Measurements from ENCODE around the gene OTUD3.
A peak's percentile ranks its signal among the peaks of the same experiment; 100 is the strongest.

OTUD3 gene

DNA sequence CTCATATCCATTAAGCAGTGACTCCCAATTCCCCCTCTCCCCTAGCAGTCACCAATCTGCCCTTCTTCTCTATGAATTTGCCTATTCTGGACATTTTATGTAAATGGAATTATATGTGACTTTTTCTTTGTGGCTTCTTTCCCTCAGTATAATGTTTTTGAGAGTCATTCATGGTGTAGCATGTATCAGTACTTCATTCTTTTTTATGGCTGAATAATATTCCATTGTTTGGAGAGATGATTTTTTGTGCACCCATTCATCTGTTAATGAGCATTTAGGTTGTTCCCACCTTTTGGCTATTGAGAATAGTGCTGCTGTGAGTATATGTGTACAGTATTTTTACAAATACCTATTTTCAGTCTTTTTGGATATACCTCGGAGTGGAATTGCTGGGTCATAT lies 19.5 kb downstream of the OTUD3 start:
- FAIRE-seq (no peak), DNase-seq (ENCODE audit: insufficient read length, low spot score) (no peak)
- TF ChIP-seq SPI1 (IDR thresholded peaks at IDR 0.05; ENCODE audit: low read depth, low read length) (no peak), TAF1 (IDR thresholded peaks at IDR 0.05; ENCODE audit: low read depth, low read length) (no peak), PAX5 (IDR thresholded peaks at IDR 0.05; ENCODE audit: insufficient read depth, low read length, severe bottlenecking) (no peak), POU2F2 (IDR thresholded peaks at IDR 0.05; ENCODE audit: low read depth, low read length) (no peak), POLR2AphosphoS5 (IDR thresholded peaks at IDR 0.05; ENCODE audit: low read depth, low read length) (no peak), POLR2A (IDR thresholded peaks at IDR 0.05; ENCODE audit: low read depth, low read length) (no peak)

DNA sequence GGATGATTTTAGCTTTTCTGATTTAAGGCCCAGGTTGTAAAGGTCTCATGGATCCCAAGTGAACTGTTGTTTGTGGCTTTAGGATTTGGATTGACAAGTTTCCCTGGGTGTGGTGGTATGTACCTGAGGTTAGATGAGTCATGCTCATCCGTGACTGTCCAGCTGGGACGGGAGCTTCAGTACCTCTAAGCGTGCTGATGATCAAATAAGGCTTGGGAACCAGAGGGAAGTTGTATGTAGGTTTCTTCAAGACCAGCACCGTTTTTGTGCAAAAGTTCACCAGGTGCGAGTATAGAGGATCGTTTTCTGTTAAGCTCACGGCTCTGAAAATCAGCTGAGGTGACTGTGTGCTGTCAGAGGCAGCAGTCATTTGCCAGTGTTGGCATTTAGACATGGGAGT lies 21.4 kb downstream of the OTUD3 start:
- no peak for FAIRE-seq
- DNase-seq (ENCODE audit: insufficient read length, low spot score): no peak
- TF ChIP-seq POLR2A (IDR thresholded peaks at IDR 0.05; ENCODE audit: low read depth, low read length): no peak
- no peak for TF ChIP-seq POU2F2 (IDR thresholded peaks at IDR 0.05; ENCODE audit: low read depth, low read length)
- no peak for TF ChIP-seq PAX5 (IDR thresholded peaks at IDR 0.05; ENCODE audit: insufficient read depth, low read length, severe bottlenecking)
- TF ChIP-seq TAF1 (IDR thresholded peaks at IDR 0.05; ENCODE audit: low read depth, low read length): no peak

DNA sequence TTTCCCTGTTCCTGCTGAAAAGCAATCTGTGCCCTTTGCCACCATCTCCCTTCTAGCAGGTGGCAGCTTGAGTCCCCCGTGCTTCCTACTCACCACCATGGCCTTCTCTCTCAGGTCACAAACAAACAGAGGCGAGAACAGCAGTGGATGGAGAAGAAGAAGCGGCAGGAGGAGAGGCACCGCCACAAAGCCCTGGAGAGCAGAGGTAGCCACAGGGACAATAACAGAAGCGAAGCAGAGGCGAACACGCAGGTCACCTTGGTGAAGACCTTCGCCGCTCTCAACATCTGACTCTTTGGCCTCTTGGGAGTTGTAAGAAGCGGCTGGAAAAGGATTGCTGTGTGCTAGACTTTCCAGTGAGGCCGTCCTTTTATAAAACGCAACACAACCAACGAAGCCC lies 25.3 kb downstream of the OTUD3 start:
- FAIRE-seq (no peak), DNase-seq (ENCODE audit: insufficient read length, low spot score) (no peak)
- TF ChIP-seq POLR2AphosphoS5 (IDR thresholded peaks at IDR 0.05; ENCODE audit: low read depth, low read length) (no peak), POU2F2 (IDR thresholded peaks at IDR 0.05; ENCODE audit: low read depth, low read length) (no peak), PAX5 (IDR thresholded peaks at IDR 0.05; ENCODE audit: insufficient read depth, low read length, severe bottlenecking) (no peak), TAF1 (IDR thresholded peaks at IDR 0.05; ENCODE audit: low read depth, low read length) (no peak), POLR2A (IDR thresholded peaks at IDR 0.05; ENCODE audit: low read depth, low read length) (no peak), SPI1 (IDR thresholded peaks at IDR 0.05; ENCODE audit: low read depth, low read length) (no peak)

DNA sequence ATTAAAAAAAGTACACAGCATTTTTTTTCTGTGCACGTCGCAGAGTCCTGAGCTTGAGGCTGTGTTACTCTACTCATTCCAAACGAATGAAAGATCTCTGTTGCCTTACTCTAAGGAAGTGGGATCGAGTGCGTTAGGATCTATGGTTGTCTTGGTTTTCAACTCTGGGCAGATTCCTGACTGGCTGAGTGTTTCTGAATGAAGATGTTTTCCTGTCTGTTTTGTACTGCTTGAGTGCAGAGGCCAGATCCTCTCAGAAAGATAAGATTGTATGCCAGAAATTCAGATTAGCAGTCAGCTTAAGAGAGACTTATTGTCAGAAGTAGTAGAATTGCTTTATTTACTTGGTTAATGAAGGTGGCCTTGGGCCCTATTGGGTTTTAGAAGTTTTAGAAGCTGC lies 27.2 kb downstream of the OTUD3 start:
- TF ChIP-seq POU2F2 (IDR thresholded peaks at IDR 0.05; ENCODE audit: low read depth, low read length) (no peak), POLR2AphosphoS5 (IDR thresholded peaks at IDR 0.05; ENCODE audit: low read depth, low read length) (no peak), SPI1 (IDR thresholded peaks at IDR 0.05; ENCODE audit: low read depth, low read length) (no peak), TAF1 (IDR thresholded peaks at IDR 0.05; ENCODE audit: low read depth, low read length) (no peak), PAX5 (IDR thresholded peaks at IDR 0.05; ENCODE audit: insufficient read depth, low read length, severe bottlenecking) (no peak), POLR2A (IDR thresholded peaks at IDR 0.05; ENCODE audit: low read depth, low read length) (no peak)
- FAIRE-seq (no peak), DNase-seq (ENCODE audit: insufficient read length, low spot score) (no peak)

DNA sequence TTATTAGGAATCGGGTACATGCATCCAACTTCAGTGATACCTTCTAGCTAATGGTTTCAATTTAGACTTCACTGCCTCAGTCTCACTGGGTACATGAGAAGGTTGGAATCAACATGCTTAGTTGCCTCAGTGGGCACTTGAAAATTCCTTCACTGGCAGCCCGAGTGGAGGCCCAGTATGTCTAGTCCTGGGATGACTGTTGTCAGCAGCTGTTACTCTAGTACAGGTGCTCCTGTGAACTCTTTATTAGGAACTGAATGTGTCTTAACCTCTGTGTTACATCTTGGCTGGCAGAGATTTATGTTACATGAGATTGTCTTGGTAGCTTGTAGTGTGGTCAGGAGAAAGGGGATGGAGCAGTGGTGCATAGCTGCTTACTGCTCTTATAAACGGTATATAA lies 27.8 kb downstream of the OTUD3 start:
- TF ChIP-seq TAF1 (IDR thresholded peaks at IDR 0.05; ENCODE audit: low read depth, low read length) (no peak), POLR2A (IDR thresholded peaks at IDR 0.05; ENCODE audit: low read depth, low read length) (no peak), SPI1 (IDR thresholded peaks at IDR 0.05; ENCODE audit: low read depth, low read length) (no peak), PAX5 (IDR thresholded peaks at IDR 0.05; ENCODE audit: insufficient read depth, low read length, severe bottlenecking) (no peak)
- FAIRE-seq: no peak
- no peak for DNase-seq (ENCODE audit: insufficient read length, low spot score)

DNA sequence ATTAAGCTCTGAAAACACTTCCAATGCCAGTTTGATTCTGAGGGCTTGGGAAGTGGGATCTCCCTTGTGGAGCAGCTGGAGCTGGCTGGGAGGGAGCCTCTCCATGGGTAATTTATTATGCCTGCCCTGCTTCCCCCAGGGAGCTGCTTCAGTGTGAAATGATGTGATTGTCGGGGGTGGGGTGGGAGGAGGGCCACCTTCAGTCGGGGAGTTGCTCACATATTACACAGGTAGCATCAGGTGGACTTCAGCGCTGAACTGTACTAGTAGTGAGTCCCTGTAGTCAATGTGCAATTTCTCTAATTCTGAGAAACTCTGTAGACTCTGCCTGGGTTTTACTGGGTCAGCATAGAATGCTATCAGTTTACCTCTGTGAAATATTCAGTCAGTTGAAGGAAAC lies 28.5 kb downstream of the OTUD3 start:
- DNase-seq (ENCODE audit: insufficient read length, low spot score): no peak
- no peak for FAIRE-seq
- TF ChIP-seq TAF1 (IDR thresholded peaks at IDR 0.05; ENCODE audit: low read depth, low read length) (no peak), SPI1 (IDR thresholded peaks at IDR 0.05; ENCODE audit: low read depth, low read length) (no peak), POU2F2 (IDR thresholded peaks at IDR 0.05; ENCODE audit: low read depth, low read length) (no peak), PAX5 (IDR thresholded peaks at IDR 0.05; ENCODE audit: insufficient read depth, low read length, severe bottlenecking) (no peak), POLR2AphosphoS5 (IDR thresholded peaks at IDR 0.05; ENCODE audit: low read depth, low read length) (no peak), POLR2A (IDR thresholded peaks at IDR 0.05; ENCODE audit: low read depth, low read length) (no peak)

DNA sequence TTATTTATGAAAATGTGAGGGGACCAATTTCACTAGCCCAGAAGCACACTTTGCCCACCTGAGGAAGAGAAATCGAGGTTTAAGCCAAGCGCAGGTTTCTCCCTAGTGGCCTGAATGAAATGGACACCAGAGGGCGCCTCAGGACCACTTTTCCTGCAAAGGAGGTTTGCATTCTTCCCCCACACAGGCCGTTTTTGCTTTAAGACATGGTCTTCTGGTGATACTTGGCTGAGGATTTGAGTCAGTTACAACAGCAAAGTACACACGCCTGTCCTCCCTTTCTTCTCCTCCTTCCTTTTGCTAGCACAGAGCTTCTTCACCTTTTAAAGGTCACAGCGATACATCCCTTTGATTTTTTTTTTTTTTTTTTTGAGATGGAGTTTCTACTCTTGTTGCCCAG lies 35.9 kb downstream of the OTUD3 start:
- FAIRE-seq (peak; percentile 78), DNase-seq (ENCODE audit: insufficient read length, low spot score) (peak; percentile 80)
- TF ChIP-seq POU2F2 (IDR thresholded peaks at IDR 0.05; ENCODE audit: low read depth, low read length) (no peak), TAF1 (IDR thresholded peaks at IDR 0.05; ENCODE audit: low read depth, low read length) (no peak), PAX5 (IDR thresholded peaks at IDR 0.05; ENCODE audit: insufficient read depth, low read length, severe bottlenecking) (no peak)

DNA sequence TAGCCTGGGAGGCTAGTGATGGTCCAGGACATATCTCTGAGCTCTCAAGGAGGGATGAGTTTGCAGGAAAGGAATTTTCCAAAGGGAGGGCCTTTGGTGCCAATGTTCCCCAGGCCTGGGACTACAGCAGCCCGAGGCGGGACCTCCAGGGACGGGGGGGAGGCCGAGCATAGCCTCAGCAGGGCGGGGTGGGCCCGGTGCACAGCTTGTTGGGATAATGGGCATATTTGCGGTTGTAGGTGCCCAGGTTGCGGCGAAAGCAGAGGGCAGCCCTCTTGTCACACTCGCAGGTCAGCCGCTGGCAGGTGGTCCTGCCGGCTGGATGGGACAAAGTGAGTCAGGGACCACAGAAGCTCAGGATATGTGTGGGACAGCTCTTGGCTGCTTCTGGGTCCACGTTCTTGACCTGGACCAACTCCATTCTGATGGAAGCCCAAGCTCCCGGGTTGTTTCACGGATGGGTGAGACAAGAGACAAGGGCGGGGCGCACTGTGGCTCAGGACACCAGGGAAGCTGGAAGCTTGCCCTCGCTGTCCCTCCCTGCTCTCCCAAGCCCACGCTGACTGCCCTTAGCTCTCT lies 38.0 kb downstream of the OTUD3 start:
- no peak for FAIRE-seq

DNA sequence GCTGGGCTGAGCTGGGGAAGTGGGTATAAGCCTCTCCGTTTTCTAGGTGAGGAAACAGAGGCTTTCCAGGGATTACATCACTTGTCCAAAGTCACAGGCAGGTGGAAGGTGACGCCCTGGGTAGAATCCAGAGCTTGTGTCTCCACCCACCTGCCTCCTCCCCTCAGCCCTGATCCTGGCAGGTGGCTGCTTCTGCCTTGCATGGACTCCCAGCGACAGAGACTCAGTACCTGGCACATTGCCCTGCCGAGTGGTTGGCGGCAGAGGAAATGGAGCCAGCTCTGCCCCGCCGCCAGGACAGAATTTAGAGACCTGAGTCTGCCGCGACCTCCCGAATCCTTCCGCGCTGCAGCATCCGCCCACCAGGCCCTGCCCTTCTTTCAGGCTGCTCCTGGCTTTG lies 39.1 kb downstream of the OTUD3 start:
- no peak for FAIRE-seq
- DNase-seq (ENCODE audit: insufficient read length, low spot score): no peak
- TF ChIP-seq SPI1 (IDR thresholded peaks at IDR 0.05; ENCODE audit: low read depth, low read length) (no peak), TAF1 (IDR thresholded peaks at IDR 0.05; ENCODE audit: low read depth, low read length) (no peak), POU2F2 (IDR thresholded peaks at IDR 0.05; ENCODE audit: low read depth, low read length) (no peak), POLR2A (IDR thresholded peaks at IDR 0.05; ENCODE audit: low read depth, low read length) (no peak), POLR2AphosphoS5 (IDR thresholded peaks at IDR 0.05; ENCODE audit: low read depth, low read length) (no peak), PAX5 (IDR thresholded peaks at IDR 0.05; ENCODE audit: insufficient read depth, low read length, severe bottlenecking) (no peak)

More for the DNA sequence above, 38.0 kb downstream of the OTUD3 start:
- no peak for TF ChIP-seq POU2F2 (IDR thresholded peaks at IDR 0.05; ENCODE audit: low read depth, low read length)
- TF ChIP-seq SPI1 (IDR thresholded peaks at IDR 0.05; ENCODE audit: low read depth, low read length): no peak
- DNase-seq (ENCODE audit: insufficient read length, low spot score): no peak

DNA sequence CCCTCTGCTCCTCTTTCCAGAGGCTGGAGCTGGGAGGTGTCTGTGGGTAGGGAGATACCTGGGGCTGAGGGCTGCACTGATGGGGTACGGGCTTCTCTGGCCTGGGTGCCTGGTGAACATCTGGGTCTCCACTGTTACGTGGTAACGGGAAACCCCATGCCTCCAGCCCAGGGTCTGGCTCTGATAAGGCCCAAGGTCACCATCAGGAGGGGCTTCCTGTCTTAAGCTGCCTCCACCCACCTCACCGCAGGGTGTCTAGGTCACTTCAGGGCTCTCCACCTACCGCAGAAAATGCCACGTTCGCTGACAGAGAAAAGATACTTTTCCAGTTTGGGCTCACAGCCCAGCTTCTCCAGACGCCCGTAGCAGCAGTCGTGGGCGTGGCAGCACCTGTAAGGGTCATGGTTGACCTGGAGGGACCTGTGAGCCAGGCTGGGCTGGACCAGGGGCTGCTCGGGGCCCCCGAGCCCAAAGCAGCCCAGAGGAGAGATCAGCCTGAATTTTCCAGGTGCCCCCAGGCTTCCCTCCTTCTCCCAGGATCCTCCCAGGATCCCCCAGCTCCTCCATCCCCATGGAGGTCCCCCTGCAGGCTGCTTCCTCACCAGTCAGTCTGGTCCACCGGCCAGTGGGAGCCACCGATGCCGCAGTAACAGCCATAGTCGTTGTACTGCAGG lies 40.0 kb downstream of the OTUD3 start:
- DNase-seq (ENCODE audit: insufficient read length, low spot score): no peak
- no peak for FAIRE-seq
- TF ChIP-seq PAX5 (IDR thresholded peaks at IDR 0.05; ENCODE audit: insufficient read depth, low read length, severe bottlenecking): no peak
- TF ChIP-seq SPI1 (IDR thresholded peaks at IDR 0.05; ENCODE audit: low read depth, low read length): no peak
- no peak for TF ChIP-seq POU2F2 (IDR thresholded peaks at IDR 0.05; ENCODE audit: low read depth, low read length)
- no peak for TF ChIP-seq POLR2A (IDR thresholded peaks at IDR 0.05; ENCODE audit: low read depth, low read length)
- TF ChIP-seq POLR2AphosphoS5 (IDR thresholded peaks at IDR 0.05; ENCODE audit: low read depth, low read length): no peak
- no peak for TF ChIP-seq TAF1 (IDR thresholded peaks at IDR 0.05; ENCODE audit: low read depth, low read length)

Data from GM12891 (cell line).